MCF 10A (cell line): ENCODE measurements around the gene WDR59. TPM values are rescaled to one million over a fixed set of nuclear protein-coding genes. Genes with fewer than 3 reads are reported as not detected.

Experiments
- BruUV-seq: library from RNA; stranded (reverse); fragments of 400-500 nt; replicated peaks from 2 replicates; lab custom pipeline; 2021; lab: Mats Ljungman, UMichigan
- CTCF ChIA-PET: fragments of 300-600 bp; sonication (Branson Sonifier 250); formaldehyde crosslinking; extraction: SDS; loops from one replicate; lab custom pipeline; 2021; ENCODE audit warnings: antibody characterized with exemption, inconsistent platforms; lab: Yijun Ruan, JAX
- POLR2A ChIA-PET: fragments of 300-600, 350-650 bp; sonication (Branson Sonifier 250); formaldehyde crosslinking; extraction: SDS; loops from one replicate; lab custom pipeline; 2020; ENCODE audit warnings: antibody characterized with exemption, inconsistent platforms; lab: Yijun Ruan, JAX
- DNase-seq: peaks from one replicate; pipeline ENCODE4 v3.0.0-alpha.2; 2018; ENCODE audit not compliant: unreplicated experiment
- H3K27ac Mint-ChIP-seq: one replicate; pipeline ENCODE4 v1.8.0; 2022; ENCODE audit warnings: mild to moderate bottlenecking, low read depth, mixed read lengths; ENCODE audit not compliant: unreplicated experiment
- H3K27me3 Mint-ChIP-seq: one replicate; pipeline ENCODE4 v1.8.0; 2022; ENCODE audit warnings: mixed read lengths; ENCODE audit not compliant: insufficient read depth, unreplicated experiment
- H3K36me3 Mint-ChIP-seq: one replicate; pipeline ENCODE4 v1.8.0; 2022; ENCODE audit warnings: mild to moderate bottlenecking, moderate library complexity, mixed read lengths; ENCODE audit not compliant: insufficient read depth, unreplicated experiment
- H3K4me1 Mint-ChIP-seq: one replicate; pipeline ENCODE4 v1.8.0; 2022; ENCODE audit warnings: mixed read lengths; ENCODE audit not compliant: insufficient read depth, unreplicated experiment
- H3K4me3 Mint-ChIP-seq: one replicate; pipeline ENCODE4 v1.8.0; 2022; ENCODE audit warnings: mild to moderate bottlenecking, moderate library complexity, mixed read lengths; ENCODE audit not compliant: unreplicated experiment
- H3K9me3 Mint-ChIP-seq: one replicate; pipeline ENCODE4 v1.8.0; 2022; ENCODE audit warnings: mixed read lengths; ENCODE audit not compliant: unreplicated experiment
- intact Hi-C: fragments of 100-400 bp; cut with micrococcal nuclease; formaldehyde crosslinking; loops from 2 replicates; pipeline ENCODE4 v1.14.1; 2022
- total RNA-seq: library from RNA; stranded (reverse); gene quantifications from 2 replicates; pipeline ENCODE4 v1.2.3, GENCODE V29; 2022
- TF ChIP-seq, protein P1 (sequence below): fragments of 200-600 bp; IDR thresholded peaks from one replicate; pipeline ENCODE4 v1.8.0; 2022; ENCODE audit warnings: antibody characterized with exemption, mild to moderate bottlenecking; ENCODE audit not compliant: unreplicated experiment

Gene WDR59
- total RNA-seq, 1 experiment from 2014 or later: 56.1 TPM

DNA sequence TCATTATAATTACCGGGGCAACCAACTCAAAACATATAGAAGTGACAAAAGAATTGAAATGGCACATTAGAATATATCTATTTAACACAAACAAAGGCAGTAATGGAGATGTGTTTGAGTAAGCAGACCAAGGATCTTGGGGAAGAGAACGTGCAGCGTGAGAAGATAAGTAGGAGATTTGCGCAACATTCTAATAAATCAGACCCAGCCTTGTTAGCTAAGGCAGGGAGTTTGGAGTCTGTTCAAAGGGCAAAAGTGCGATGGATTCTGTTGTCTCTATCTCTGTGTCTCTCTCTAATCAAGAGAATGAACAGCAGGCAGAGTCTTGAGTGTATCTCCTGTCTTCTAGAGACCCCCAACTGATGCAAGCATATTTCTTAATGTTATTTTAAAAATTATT is 155.3 kb downstream of the WDR59 start:
- Mint-ChIP-seq H3K4me1 (no peaks in the 10 kb centered on the region), H3K27me3 (peaks cover 15% of the 10 kb centered on the region), H3K4me3 (no peak overlapping the region), H3K9me3 (peaks cover 8% of the 10 kb centered on the region), H3K27ac (no peak overlapping the region), H3K36me3 (no peaks in the 10 kb centered on the region)
- intact Hi-C loops: no loop called here
- DNase-seq: no peak
- ChIA-PET POLR2A (interaction anchor here (0.7 kb wide), 1 partner anchor 39 kb away, joined by 3 read pairs; no protein-coding TSS in a partner anchor), CTCF (interaction anchor here (1.4 to 1.6 kb wide), 3 partner anchors 9 to 33 kb away, joined by 4 to 10 read pairs (median 4); no protein-coding TSS in a partner anchor)
- TF ChIP-seq, protein P1, sequence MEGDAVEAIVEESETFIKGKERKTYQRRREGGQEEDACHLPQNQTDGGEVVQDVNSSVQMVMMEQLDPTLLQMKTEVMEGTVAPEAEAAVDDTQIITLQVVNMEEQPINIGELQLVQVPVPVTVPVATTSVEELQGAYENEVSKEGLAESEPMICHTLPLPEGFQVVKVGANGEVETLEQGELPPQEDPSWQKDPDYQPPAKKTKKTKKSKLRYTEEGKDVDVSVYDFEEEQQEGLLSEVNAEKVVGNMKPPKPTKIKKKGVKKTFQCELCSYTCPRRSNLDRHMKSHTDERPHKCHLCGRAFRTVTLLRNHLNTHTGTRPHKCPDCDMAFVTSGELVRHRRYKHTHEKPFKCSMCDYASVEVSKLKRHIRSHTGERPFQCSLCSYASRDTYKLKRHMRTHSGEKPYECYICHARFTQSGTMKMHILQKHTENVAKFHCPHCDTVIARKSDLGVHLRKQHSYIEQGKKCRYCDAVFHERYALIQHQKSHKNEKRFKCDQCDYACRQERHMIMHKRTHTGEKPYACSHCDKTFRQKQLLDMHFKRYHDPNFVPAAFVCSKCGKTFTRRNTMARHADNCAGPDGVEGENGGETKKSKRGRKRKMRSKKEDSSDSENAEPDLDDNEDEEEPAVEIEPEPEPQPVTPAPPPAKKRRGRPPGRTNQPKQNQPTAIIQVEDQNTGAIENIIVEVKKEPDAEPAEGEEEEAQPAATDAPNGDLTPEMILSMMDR: no peak
- BruUV-seq: no TSS peak

DNA sequence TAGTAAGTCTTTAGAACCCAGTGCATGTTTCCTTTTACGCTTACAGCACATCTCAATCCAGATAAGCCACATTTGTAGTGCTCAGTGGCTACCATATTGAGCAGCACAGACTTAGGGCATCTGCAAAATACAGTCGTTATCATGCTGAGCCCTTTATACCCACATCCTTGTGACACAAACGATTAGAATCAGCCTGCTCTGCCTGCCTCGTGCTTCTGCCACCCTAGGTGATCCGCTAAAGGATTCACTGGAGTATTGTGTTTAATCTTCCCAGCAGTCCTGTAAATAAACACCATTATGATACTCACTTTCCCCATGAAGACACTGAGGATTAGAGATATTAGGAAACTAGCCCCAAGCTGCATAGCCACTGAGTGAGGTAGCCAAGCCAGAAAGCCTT is 159.0 kb downstream of the WDR59 start:
- ChIA-PET POLR2A (interaction anchor here (0.8 to 1.1 kb wide), 2 partner anchors 15 to 114 kb away, joined by 3 to 4 read pairs; no protein-coding TSS in a partner anchor), CTCF (interaction anchor here (1.2 kb wide), 1 partner anchor 13 kb away, joined by 4 read pairs; no protein-coding TSS in a partner anchor)
- intact Hi-C loops: no loop called here
- Mint-ChIP-seq H3K27ac (no peak overlapping the region), H3K4me3 (no peak overlapping the region), H3K36me3 (no peaks in the 10 kb centered on the region), H3K9me3 (peaks cover 8% of the 10 kb centered on the region), H3K27me3 (peaks cover 15% of the 10 kb centered on the region), H3K4me1 (no peaks in the 10 kb centered on the region)
- BruUV-seq: no TSS peak
- no peak for DNase-seq
- TF ChIP-seq, protein P1: no peak

DNA sequence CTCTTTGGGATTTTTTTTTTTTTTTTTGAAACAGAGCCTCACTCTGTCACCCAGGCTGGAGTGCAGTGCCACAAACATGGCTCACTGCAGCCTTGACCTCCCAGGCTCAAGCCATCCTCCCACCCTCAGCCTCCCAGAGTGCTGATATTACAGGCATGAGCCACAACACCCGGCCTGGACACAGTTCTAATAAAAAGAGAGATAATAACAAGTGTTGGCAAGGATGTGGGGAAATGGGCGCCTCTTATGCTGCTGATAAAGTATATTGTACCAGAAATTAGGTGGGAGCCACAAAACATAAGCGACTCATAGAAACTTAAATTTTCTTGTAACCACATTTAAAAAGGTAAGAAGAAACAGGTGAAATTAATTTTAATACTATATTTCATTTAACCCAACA is 159.9 kb downstream of the WDR59 start:
- no peaks in the 10 kb centered on the region for H3K36me3 Mint-ChIP-seq
- ChIA-PET CTCF (interaction anchor here (1.2 to 1.7 kb wide), 2 partner anchors 12 kb away, joined by 4 to 7 read pairs; no protein-coding TSS in a partner anchor), POLR2A (no interaction called here)
- DNase-seq: no peak
- BruUV-seq: no TSS peak
- TF ChIP-seq, protein P1: no peak
- intact Hi-C loops: no loop called here
- H3K27ac Mint-ChIP-seq: no peak overlapping the region
- peaks cover 8% of the 10 kb centered on the region for H3K9me3 Mint-ChIP-seq
- no peaks in the 10 kb centered on the region for H3K4me1 Mint-ChIP-seq
- peaks cover 15% of the 10 kb centered on the region for H3K27me3 Mint-ChIP-seq
- no peak overlapping the region for H3K4me3 Mint-ChIP-seq

Other genes with a start within 250 kb of the WDR59 start
- gene FA2H, start 210.3 kb downstream of the WDR59 start, total RNA-seq: not detected in 2 replicates
- 8.3 and 10.5 TPM in 2 replicates for gene ZNRF1, start 13.9 kb upstream of the WDR59 start, total RNA-seq
- gene LDHD, start 131.7 kb upstream of the WDR59 start, total RNA-seq: 0.15 and 0.30 TPM in 2 replicates
- gene ZFP1, start 163.4 kb upstream of the WDR59 start, total RNA-seq: 11.5 and 14.0 TPM in 2 replicates
- not detected in 2 replicates for gene CTRB2, start 222.0 kb upstream of the WDR59 start, total RNA-seq
- not detected in 2 replicates for gene CTRB1, start 233.9 kb upstream of the WDR59 start, total RNA-seq